HG03469 (cell line): ENCODE data around the gene CEBPG.

Experiments
- ATAC-seq: cut with Tn5 transposase; IDR thresholded peaks from one replicate; pipeline ENCODE4 v1.9.1; 2021; ENCODE audit warnings: mild to moderate bottlenecking, moderate library complexity, moderate number of reproducible peaks; ENCODE audit not compliant: unreplicated experiment

CEBPG gene

GRCh38 chr19:33392341-33393285 lies 19.1 kb downstream of the CEBPG start:
- ATAC-seq, result no peak

- no peak for ATAC-seq
Observed at GRCh38 chr19:33393286-33394005, 19.9 kb downstream of the CEBPG start.

DNA sequence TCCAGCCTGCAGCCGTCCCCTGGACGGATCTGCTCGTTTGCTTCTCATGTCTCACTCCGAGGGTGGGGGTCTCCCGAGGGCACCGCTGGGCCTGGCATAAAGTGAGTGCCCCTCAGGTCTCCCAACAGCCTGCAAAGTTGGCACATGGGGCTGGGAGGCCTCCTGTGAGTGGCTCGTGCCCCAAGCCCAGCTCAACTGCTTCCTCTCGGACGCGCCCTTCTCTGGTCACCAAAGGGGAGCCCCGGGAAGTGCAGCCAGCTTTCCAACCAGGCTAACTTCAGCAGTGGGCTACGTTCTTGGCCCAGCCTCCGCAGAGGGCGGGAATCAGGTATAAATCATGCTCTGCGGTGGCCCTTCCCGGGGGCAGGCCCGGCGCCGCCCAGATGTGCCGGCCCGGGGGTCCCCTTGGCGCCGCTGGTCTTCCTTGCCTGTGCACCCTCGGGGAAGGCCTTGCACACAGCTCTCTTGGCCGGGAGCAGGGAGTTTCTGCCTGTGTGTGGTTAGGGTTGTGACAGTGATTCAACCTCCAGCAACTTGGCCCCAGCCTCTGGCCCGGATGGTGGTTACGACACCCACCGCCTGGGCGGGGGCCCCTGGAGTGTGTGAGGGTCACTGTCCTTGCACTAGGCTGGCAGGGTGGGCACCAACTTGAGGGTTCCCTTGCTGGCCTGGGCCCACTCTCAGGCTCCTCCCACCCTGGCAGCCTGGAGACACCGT lies 20.7 kb downstream of the CEBPG start:
- no peak for ATAC-seq

DNA sequence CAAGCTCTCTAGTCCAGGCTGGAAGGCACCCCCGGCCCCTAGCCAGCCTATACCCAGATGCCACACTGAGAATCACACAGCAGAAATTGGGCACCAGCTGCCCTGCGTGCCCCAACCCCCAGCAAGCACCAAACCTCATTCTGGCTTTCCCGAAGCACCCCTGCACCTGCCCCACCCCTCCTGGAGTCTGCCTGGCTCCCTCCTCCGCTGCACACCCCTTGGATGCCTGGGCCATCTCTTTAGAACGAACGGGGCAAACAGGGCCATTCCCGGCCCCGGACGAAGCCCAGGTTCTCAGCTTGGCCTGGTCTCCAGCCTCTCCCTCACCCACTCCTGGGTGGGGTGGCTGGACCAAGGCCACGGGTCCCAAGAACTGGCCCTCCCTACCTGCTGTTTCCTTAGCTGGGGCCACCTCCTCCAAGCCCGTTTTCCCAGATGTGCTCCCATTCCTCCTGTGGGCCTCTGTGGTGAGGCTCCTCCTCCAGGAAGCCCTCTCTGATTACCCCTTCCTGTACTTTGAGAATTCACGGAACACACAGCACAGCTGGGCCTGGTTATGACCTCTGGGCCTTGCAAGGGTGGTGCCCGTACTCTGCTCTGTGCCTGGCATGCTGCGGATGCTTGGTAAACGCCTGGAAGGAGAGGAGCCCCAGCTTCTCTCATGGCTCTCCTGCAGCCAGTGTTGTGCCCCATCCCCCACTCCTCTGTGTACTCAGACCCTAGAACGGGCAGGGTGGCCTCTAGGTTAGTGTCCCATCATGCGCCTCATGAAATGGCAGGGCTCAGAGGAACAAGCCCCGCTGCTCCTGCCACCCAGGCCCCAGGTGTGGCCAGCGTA lies 21.4 kb downstream of the CEBPG start:
- no peak for ATAC-seq

DNA sequence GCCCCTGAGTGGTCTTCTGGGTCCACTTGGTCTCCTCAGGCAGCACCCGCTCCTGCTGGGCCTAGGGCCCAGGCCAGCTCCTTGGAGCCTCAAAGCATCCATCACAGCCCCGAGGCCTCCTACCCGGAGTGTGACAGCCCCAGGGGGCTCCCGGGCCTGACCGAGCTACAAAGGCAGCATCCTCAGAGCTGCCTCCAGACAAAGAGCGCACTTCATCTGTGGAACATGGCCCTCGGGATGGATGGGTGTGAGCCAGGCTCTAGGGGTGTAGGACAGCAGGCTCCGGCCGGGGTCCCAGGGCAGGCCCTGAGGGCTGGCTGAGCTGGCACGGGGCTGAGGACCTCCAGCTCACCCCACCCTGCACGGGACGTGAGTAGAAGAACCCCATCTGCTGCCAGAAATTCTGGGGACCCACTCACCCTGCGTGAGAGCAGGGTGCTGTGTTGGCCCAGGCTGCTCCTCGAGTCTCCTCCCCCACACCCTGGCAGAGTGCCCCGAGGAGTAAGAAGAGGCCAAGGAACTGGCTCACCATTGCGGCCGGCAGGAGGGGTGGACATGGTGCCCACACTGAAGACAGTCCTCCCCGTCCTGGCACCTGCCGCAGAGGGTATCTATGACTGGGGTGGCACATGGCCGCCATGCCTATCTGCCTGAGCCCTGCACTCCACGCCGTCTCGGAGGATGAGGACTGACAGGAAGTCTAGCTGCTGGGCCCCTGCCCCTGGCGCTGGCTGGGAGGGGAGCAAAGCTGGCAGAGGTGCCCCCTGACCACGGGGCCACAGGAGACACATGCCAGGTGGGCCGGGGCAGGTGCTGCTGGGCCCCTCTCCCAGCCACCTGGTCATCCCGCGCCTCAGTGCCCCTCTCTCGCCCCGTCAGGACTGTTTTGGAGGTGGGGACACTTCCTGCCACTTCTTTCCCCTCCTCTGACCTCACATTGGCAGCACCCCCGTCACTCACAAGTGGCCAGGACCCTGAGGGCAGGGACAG lies 22.3 kb downstream of the CEBPG start:
- no peak for ATAC-seq

- no peak for ATAC-seq
Observed at GRCh38 chr19:33396701-33397535, 23.4 kb downstream of the CEBPG start.

GRCh38 chr19:33397536-33398360 lies 24.2 kb downstream of the CEBPG start:
- no peak for ATAC-seq

GRCh38 chr19:33398361-33399060 lies 25.0 kb downstream of the CEBPG start:
- ATAC-seq, result no peak

DNA sequence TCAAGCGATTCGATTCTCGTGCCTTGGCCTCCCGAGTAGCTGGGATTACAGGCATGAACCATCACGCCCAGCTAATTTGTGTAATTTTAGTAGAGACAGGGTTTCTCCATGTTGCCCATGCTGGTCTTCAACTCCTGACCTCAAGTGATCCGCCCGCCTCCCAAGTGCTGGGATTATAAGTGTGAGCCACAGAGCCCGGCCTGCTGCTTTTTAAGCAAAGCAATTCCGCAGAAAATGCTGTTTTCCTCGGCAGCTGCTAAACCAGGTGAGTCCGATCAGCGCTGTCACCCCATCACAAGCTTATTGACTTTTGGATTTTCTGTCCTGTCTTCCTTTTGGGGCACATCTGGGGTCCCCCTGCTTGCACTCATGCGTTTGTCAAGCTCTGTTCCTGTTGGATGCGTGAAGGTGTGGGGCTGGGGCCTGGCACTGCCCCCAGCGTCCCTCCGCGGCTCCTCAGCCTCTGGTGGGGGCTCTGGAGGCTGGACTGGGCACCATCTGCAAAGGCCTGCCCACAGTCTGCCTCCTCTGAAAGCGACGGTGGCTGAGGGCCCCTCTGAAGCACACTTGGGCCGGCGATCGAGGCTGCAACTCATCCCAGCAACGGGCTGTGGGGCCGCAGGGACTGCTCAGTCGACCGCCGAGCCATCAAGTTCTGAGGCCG lies 25.7 kb downstream of the CEBPG start:
- no peak for ATAC-seq

DNA sequence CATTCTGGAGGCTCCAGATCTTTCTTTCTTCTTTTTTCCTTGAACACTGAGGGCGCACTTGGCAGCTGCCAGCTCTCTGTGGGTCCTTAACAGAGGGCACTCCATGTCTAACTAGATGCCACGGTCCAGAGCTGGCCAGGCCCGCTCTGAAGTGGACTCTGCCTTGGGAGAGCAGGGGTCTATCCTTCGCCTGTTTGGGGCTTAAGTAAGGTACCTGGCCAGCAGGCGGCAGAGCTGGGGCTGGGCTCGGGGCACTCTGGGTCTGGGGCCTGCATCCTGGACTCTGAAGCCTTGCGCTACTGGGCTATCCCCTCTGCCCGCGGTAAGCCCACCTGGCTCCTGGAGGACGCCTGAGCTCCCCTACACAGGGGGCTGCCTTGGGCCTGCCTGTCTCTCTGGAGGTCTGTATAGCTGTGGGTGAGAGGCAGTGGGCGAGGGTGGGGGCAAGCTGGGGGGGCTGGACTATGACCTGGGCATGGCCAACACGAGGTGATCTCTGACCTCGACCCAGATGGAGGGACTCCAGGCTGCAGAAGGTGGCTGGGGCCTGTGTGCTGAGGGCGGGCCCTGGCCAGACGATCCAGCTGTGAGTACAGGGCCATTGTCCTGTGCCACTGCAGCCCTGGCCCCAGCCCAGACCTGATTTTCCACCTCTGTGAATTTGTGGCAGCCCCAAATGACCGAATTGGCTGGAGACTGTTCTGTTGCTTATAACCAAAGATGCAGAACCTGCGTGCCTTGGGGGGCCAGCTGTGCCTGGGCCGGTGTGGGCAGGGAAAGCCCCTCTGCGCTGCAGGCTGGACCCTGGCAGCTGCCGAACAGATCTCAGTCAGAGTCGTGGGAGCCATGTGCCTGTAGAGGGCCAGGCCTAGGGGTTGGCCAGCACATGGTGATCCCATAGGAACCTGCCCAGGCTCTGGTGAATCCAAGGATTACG lies 26.5 kb downstream of the CEBPG start:
- ATAC-seq, result no peak

GRCh38 chr19:33400856-33401682 lies 27.6 kb downstream of the CEBPG start:
- no peak for ATAC-seq

GRCh38 chr19:33401683-33402420 lies 28.3 kb downstream of the CEBPG start:
- ATAC-seq, result no peak

DNA sequence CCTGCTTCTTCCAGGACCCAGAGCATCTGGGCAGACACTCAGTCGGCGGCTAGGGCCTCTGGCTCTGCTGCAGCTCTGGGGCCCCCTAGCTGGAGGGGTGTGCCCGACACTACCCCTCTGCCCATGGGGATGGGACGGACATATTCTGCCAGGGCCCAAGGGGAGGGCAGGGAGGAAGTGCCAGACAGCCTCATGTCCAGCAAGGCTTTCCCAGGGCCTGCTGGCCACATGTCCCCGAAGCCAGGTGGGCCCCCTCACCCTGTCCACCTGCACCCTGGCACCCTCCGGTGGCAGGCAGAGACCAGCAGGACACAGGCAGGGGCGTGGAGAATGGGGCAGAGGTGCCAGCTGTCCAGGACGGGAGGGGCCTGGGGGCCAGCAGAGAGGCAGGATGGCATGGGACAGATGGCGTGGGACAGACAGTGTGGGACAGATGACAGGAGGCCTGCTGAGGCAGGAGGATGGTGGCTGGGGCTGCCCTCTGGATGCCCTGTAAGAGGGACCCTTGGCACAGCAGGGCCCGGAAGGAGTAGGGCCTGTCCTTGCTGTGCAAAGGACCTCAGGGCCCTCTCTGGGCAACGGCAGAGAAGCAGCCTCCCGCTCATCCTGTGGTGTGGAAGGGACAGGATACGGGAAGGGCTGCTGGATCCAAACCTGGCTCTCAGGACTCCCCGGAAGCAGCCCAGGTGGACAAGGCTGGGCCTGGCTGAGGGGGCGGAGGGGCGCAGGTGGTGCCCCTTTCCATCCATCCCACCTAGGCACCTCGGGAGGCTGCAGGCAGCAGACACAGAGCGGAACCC lies 29.1 kb downstream of the CEBPG start:
- ATAC-seq, result no peak
